ENCODE results near the gene NUP43.

Gene NUP43

DNA sequence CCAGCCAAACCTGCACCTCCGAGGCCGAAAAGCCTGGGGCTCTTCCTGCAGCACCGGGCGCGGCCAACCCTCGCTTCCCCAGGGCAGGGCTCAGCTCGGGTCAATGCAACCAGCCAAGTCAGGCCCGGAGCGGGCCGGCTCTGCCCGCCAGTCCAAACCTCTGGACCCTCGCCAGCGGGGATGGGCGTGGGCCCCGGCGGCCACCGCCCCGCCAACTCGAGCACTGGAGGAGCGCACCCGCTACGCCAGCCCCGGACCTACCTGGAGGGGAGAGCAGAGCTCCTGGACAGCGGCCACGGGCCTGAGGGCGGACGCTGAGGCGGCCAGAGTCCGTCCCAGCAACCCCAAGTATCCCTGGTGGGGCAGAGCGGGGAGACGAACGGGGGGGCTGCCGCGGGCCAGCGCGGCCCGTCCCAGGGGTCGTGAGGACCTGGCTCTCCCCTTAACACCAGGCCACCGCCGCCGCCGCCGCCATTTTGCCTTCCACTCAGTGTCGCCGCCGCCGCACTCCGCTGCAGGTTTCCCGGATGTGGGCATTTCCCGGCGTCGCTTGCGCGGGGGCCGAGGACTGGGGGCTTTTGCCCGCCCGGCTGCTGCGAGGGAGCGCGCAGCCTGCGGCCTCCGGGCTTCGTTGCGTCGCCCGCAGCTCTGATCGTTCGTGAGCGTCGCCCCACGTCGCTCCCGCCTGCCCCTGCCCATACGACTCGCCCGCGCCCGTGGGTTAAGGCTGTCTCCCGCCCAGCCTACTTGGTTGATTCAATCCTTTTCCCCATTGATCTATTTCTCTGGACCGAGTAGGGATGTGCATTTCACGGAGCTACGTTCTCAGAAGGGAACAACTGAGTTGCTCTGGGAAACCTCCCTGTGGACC lies 28.5 kb downstream of the NUP43 start, which contains the start of gene LATS1:
TSS of gene LATS1 (minus strand) at position 514 of the 871 bp plus-strand sequence. CDS start 15,975 bp downstream, outside the sequence.
- Histone ChIP-seq H3K36me3 (replicated peaks in 1 of 2; ENCODE audit: control insufficient read depth in 2 of 2, insufficient read depth in 2 of 2, low read length in 2 of 2) (peaks cover under 1 to 37% of the 10 kb centered on the region in 2 donors), H2BK12ac (ENCODE audit: low read length) (no peak within 1 kb of the TSS), H3K27ac (replicated peaks; ENCODE audit: low read length) (peak within 1 kb of the TSS; percentile 96), H3K4me3 (ENCODE audit: low read length in 2 of 2) (peak within 1 kb of the TSS; percentile 94 to 96), H2AK5ac (ENCODE audit: low read depth, low read length) (peak within 1 kb of the TSS; percentile 98), H3K4me1 (ENCODE audit: control insufficient read depth in 2 of 2, insufficient read depth in 1 of 2, low read depth in 1 of 2, low read length in 2 of 2) (peaks cover 2 to 10% of the 10 kb centered on the region in 2 donors), H3K9me3 (replicated peaks in 1 of 2; ENCODE audit: control insufficient read depth in 2 of 2, insufficient read depth in 1 of 2, low read depth in 1 of 2, low read length in 2 of 2) (no peaks in the 10 kb centered on the region), H2BK15ac (ENCODE audit: low read length) (peak within 1 kb of the TSS; percentile 93), H3K18ac (ENCODE audit: low read length) (peak within 1 kb of the TSS; percentile 99), H3K9ac (ENCODE audit: low read depth, low read length, poor library complexity) (peak within 1 kb of the TSS; percentile 99), H2BK5ac (ENCODE audit: low read length) (peak within 1 kb of the TSS; percentile 98), H4K8ac (ENCODE audit: low read depth, low read length) (peak within 1 kb of the TSS; percentile 97), H3K4ac (ENCODE audit: low read length) (peak within 1 kb of the TSS; percentile 95), H3K14ac (ENCODE audit: low read length) (peak within 1 kb of the TSS; percentile 89), H3K23ac (ENCODE audit: low read depth, low read length, poor library complexity) (peak within 1 kb of the TSS; percentile 99), H3K79me1 (ENCODE audit: low read depth, low read length) (no peaks in the 10 kb centered on the region), H3K27me3 (ENCODE audit: control insufficient read depth in 3 of 3, insufficient read depth in 3 of 3, low read depth in 1 of 3, low read length in 3 of 3) (no peaks in the 10 kb centered on the region), H4K91ac (ENCODE audit: low read depth, low read length, poor library complexity) (peak within 1 kb of the TSS; percentile 64), H2AFZ (ENCODE audit: low read length) (peak within 1 kb of the TSS; percentile 97), H3K4me2 (ENCODE audit: insufficient read depth, low read length, poor library complexity, severe bottlenecking) (peak within 1 kb of the TSS; percentile 76), H2BK120ac (ENCODE audit: low read depth, low read length) (peak within 1 kb of the TSS; percentile 100)
- no CpG with 5 or more reads among the region's 82 CpGs for WGBS, 2 donors (ENCODE audit: extremely low coverage in 2 of 2, insufficient read length in 2 of 2, insufficient replicate concordance in 1 of 2)
- DNase-seq (ENCODE audit: low spot score), result peak; percentile 74

DNA sequence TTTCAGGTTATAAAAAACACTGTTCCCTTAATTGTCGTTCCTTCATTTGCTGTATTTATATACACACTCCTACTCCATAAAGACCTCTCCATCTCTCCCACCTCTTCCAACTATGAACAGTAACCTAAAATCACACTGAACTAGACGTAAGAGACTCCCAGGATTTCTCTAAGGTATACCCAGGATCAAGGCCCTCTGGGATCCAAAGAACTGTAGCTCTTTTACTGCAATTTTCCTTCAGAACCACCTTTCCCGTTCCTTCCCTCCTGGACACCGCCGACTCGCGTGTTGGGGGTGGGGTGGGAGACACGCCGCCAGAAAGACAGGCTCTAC lies 29.1 kb downstream of the NUP43 start:
- H3K79me1 ChIP-seq (ENCODE audit: low read depth, low read length), result peaks cover 2% of the 10 kb centered on the region
- peak overlapping the region; percentile 98 for H2BK5ac ChIP-seq (ENCODE audit: low read length)
- H3K18ac ChIP-seq (ENCODE audit: low read length), result peak overlapping the region; percentile 99
- H3K27ac ChIP-seq (replicated peaks; ENCODE audit: low read length), result peak overlapping the region; percentile 96
- H3K9me3 ChIP-seq (replicated peaks in 1 of 2; ENCODE audit: control insufficient read depth in 2 of 2, insufficient read depth in 1 of 2, low read depth in 1 of 2, low read length in 2 of 2), result no peaks in the 10 kb centered on the region
- no peak overlapping the region for H3K4ac ChIP-seq (ENCODE audit: low read length)
- no peak overlapping the region for H2BK120ac ChIP-seq (ENCODE audit: low read depth, low read length)
- no peak overlapping the region for H2BK12ac ChIP-seq (ENCODE audit: low read length)
- H3K4me2 ChIP-seq (ENCODE audit: insufficient read depth, low read length, poor library complexity, severe bottlenecking), result peak overlapping the region; percentile 66
- DNase-seq (ENCODE audit: low spot score), result no peak
- no CpG with 5 or more reads among the region's 9 CpGs for WGBS, 2 donors (ENCODE audit: extremely low coverage in 2 of 2, insufficient read length in 2 of 2, insufficient replicate concordance in 1 of 2)
- H3K27me3 ChIP-seq (ENCODE audit: control insufficient read depth in 3 of 3, insufficient read depth in 3 of 3, low read depth in 1 of 3, low read length in 3 of 3), result no peaks in the 10 kb centered on the region
- H4K91ac ChIP-seq (ENCODE audit: low read depth, low read length, poor library complexity), result no peak overlapping the region
- peak overlapping the region; percentile 89 for H3K14ac ChIP-seq (ENCODE audit: low read length)
- H3K9ac ChIP-seq (ENCODE audit: low read depth, low read length, poor library complexity), result peak overlapping the region; percentile 99
- peak overlapping the region; percentile 99 for H3K23ac ChIP-seq (ENCODE audit: low read depth, low read length, poor library complexity)
- peak overlapping the region; percentile 94 to 96 for H3K4me3 ChIP-seq (ENCODE audit: low read length in 2 of 2)
- peak overlapping the region; percentile 93 for H2BK15ac ChIP-seq (ENCODE audit: low read length)
- peak overlapping the region; percentile 97 for H2AFZ ChIP-seq (ENCODE audit: low read length)
- H3K4me1 ChIP-seq (ENCODE audit: control insufficient read depth in 2 of 2, insufficient read depth in 1 of 2, low read depth in 1 of 2, low read length in 2 of 2), result peaks cover 2 to 10% of the 10 kb centered on the region in 2 donors
- peaks cover 0 to 35% of the 10 kb centered on the region in 2 donors for H3K36me3 ChIP-seq (replicated peaks in 1 of 2; ENCODE audit: control insufficient read depth in 2 of 2, insufficient read depth in 2 of 2, low read length in 2 of 2)
- H2AK5ac ChIP-seq (ENCODE audit: low read depth, low read length), result peak overlapping the region; percentile 98
- peak overlapping the region; percentile 97 for H4K8ac ChIP-seq (ENCODE audit: low read depth, low read length)

GRCh38 chr6:149716181-149716963 lies 30.0 kb downstream of the NUP43 start:
- Histone ChIP-seq H3K9me3 (replicated peaks in 1 of 2; ENCODE audit: control insufficient read depth in 2 of 2, insufficient read depth in 1 of 2, low read depth in 1 of 2, low read length in 2 of 2) (no peaks in the 10 kb centered on the region), H2BK120ac (ENCODE audit: low read depth, low read length) (no peak overlapping the region), H3K4me2 (ENCODE audit: insufficient read depth, low read length, poor library complexity, severe bottlenecking) (no peak overlapping the region), H2BK12ac (ENCODE audit: low read length) (no peak overlapping the region), H3K14ac (ENCODE audit: low read length) (no peak overlapping the region), H3K4me1 (ENCODE audit: control insufficient read depth in 2 of 2, insufficient read depth in 1 of 2, low read depth in 1 of 2, low read length in 2 of 2) (peaks cover 2 to 10% of the 10 kb centered on the region in 2 donors), H3K18ac (ENCODE audit: low read length) (no peak overlapping the region), H3K79me1 (ENCODE audit: low read depth, low read length) (peaks cover 5% of the 10 kb centered on the region), H3K4ac (ENCODE audit: low read length) (no peak overlapping the region), H3K27ac (replicated peaks; ENCODE audit: low read length) (no peak overlapping the region), H4K91ac (ENCODE audit: low read depth, low read length, poor library complexity) (no peak overlapping the region), H3K4me3 (ENCODE audit: low read length in 2 of 2) (peak overlapping the region in 1 of 2 donors; percentile 94), H2BK5ac (ENCODE audit: low read length) (no peak overlapping the region), H2AFZ (ENCODE audit: low read length) (no peak overlapping the region), H3K36me3 (replicated peaks in 1 of 2; ENCODE audit: control insufficient read depth in 2 of 2, insufficient read depth in 2 of 2, low read length in 2 of 2) (peaks cover 0 to 35% of the 10 kb centered on the region in 2 donors), H2BK15ac (ENCODE audit: low read length) (no peak overlapping the region), H2AK5ac (ENCODE audit: low read depth, low read length) (no peak overlapping the region), H3K9ac (ENCODE audit: low read depth, low read length, poor library complexity) (no peak overlapping the region), H3K23ac (ENCODE audit: low read depth, low read length, poor library complexity) (no peak overlapping the region), H3K27me3 (ENCODE audit: control insufficient read depth in 3 of 3, insufficient read depth in 3 of 3, low read depth in 1 of 3, low read length in 3 of 3) (no peaks in the 10 kb centered on the region), H4K8ac (ENCODE audit: low read depth, low read length) (no peak overlapping the region)
- no CpG with 5 or more reads among the region's 8 CpGs for WGBS, 2 donors (ENCODE audit: extremely low coverage in 2 of 2, insufficient read length in 2 of 2, insufficient replicate concordance in 1 of 2)
- DNase-seq (ENCODE audit: low spot score), result no peak

GRCh38 chr6:149714442-149714841 lies 31.9 kb downstream of the NUP43 start:
- H2BK5ac ChIP-seq (ENCODE audit: low read length), result no peak overlapping the region
- no peak overlapping the region for H3K4me3 ChIP-seq (ENCODE audit: low read length in 2 of 2)
- no peak overlapping the region for H3K4me2 ChIP-seq (ENCODE audit: insufficient read depth, low read length, poor library complexity, severe bottlenecking)
- no peak overlapping the region for H2BK12ac ChIP-seq (ENCODE audit: low read length)
- H2BK15ac ChIP-seq (ENCODE audit: low read length), result no peak overlapping the region
- no CpG with 5 or more reads among the region's 1 CpG for WGBS, 2 donors (ENCODE audit: extremely low coverage in 2 of 2, insufficient read length in 2 of 2, insufficient replicate concordance in 1 of 2)
- no peak overlapping the region for H2AFZ ChIP-seq (ENCODE audit: low read length)
- H3K23ac ChIP-seq (ENCODE audit: low read depth, low read length, poor library complexity), result no peak overlapping the region
- H3K18ac ChIP-seq (ENCODE audit: low read length), result no peak overlapping the region
- no peak overlapping the region for H3K9ac ChIP-seq (ENCODE audit: low read depth, low read length, poor library complexity)
- no peaks in the 10 kb centered on the region for H3K9me3 ChIP-seq (replicated peaks in 1 of 2; ENCODE audit: control insufficient read depth in 2 of 2, insufficient read depth in 1 of 2, low read depth in 1 of 2, low read length in 2 of 2)
- H3K14ac ChIP-seq (ENCODE audit: low read length), result no peak overlapping the region
- H2AK5ac ChIP-seq (ENCODE audit: low read depth, low read length), result no peak overlapping the region
- H3K27me3 ChIP-seq (ENCODE audit: control insufficient read depth in 3 of 3, insufficient read depth in 3 of 3, low read depth in 1 of 3, low read length in 3 of 3), result no peaks in the 10 kb centered on the region
- no peak overlapping the region for H4K8ac ChIP-seq (ENCODE audit: low read depth, low read length)
- H4K91ac ChIP-seq (ENCODE audit: low read depth, low read length, poor library complexity), result no peak overlapping the region
- H3K36me3 ChIP-seq (replicated peaks in 1 of 2; ENCODE audit: control insufficient read depth in 2 of 2, insufficient read depth in 2 of 2, low read length in 2 of 2), result peaks cover 0 to 32% of the 10 kb centered on the region in 2 donors
- no peak overlapping the region for H3K4ac ChIP-seq (ENCODE audit: low read length)
- H3K27ac ChIP-seq (replicated peaks; ENCODE audit: low read length), result no peak overlapping the region
- H3K4me1 ChIP-seq (ENCODE audit: control insufficient read depth in 2 of 2, insufficient read depth in 1 of 2, low read depth in 1 of 2, low read length in 2 of 2), result peaks cover 2 to 10% of the 10 kb centered on the region in 2 donors
- H2BK120ac ChIP-seq (ENCODE audit: low read depth, low read length), result no peak overlapping the region
- peaks cover 6% of the 10 kb centered on the region for H3K79me1 ChIP-seq (ENCODE audit: low read depth, low read length)
- no peak for DNase-seq (ENCODE audit: low spot score)
